K562 (cell line): Measurements from ENCODE around the gene SRPRA.

Experiments
- ASH1L ChIP-seq: fragments of 450-650 bp; IDR thresholded peaks from 2 replicates; pipeline ENCODE4 v1.6.1; 2018; ENCODE audit warnings: borderline replicate concordance, mild to moderate bottlenecking, low read depth; ENCODE audit not compliant: partially characterized antibody
- EP300 ChIP-seq: IDR thresholded peaks from 2 replicates; pipeline ENCODE4 v1.6.1; 2012; ENCODE audit warnings: low read length, improper control_type of control experiment
- IRF2 ChIP-seq: sonication (generic); formaldehyde crosslinking; IDR thresholded peaks from 2 replicates; pipeline ENCODE4 v1.8.1; 2022; ENCODE audit warnings: mild to moderate bottlenecking, missing genetic modification reagents
- POLR2AphosphoS2 ChIP-seq: IDR thresholded peaks from 2 replicates; pipeline ENCODE4 v1.6.1; 2012; ENCODE audit warnings: low read length, improper control_type of control experiment
- TF ChIP-seq, protein P1 (sequence below): fragments of 450-650 bp; conservative IDR thresholded peaks from 2 replicates; pipeline ENCODE4 v1.6.1; 2016; ENCODE audit warnings: missing genetic modification characterization, low read depth, mild to moderate bottlenecking, control low read depth, missing compliant biosample characterization

DNA sequence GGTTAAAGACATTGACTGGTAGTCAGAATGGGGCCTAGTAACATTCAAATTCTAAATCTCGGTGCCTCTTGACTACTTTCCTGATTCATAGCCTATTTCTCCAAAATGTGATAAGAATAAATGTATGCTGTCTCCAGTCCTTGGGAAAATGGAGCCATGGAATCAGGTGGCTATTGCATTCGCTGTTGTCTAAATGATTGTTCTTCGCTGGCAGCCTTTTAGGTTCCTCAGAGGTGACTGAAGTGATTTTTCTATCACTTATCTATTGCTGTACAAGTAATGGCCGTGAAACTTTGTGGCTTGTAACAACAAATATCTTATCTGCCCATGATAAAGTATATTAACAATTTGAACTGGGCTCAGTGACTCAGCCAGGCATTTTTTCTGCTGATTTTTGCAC, 15.4 kb downstream of the SRPRA start:
- TF ChIP-seq, protein P1, sequence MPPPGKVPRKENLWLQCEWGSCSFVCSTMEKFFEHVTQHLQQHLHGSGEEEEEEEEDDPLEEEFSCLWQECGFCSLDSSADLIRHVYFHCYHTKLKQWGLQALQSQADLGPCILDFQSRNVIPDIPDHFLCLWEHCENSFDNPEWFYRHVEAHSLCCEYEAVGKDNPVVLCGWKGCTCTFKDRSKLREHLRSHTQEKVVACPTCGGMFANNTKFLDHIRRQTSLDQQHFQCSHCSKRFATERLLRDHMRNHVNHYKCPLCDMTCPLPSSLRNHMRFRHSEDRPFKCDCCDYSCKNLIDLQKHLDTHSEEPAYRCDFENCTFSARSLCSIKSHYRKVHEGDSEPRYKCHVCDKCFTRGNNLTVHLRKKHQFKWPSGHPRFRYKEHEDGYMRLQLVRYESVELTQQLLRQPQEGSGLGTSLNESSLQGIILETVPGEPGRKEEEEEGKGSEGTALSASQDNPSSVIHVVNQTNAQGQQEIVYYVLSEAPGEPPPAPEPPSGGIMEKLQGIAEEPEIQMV (tag), result no peak
- TF ChIP-seq EP300, result no peak
- no peak for TF ChIP-seq ASH1L
- no peak for TF ChIP-seq POLR2AphosphoS2
- TF ChIP-seq IRF2, result no peak
